ENCODE measurements around the gene FAM3A. TPM values are rescaled to one million over a fixed set of nuclear protein-coding genes. Genes with fewer than 3 reads are reported as not detected.
"Not testable (repeated sequence)": the region's sequence is repeated elsewhere in the genome, so short reads cannot be mapped to it uniquely, and the experiment has no call there.

FAM3A gene, protein sequence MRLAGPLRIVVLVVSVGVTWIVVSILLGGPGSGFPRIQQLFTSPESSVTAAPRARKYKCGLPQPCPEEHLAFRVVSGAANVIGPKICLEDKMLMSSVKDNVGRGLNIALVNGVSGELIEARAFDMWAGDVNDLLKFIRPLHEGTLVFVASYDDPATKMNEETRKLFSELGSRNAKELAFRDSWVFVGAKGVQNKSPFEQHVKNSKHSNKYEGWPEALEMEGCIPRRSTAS
- 10 to 100 TPM; 29.1 to 38.1 (median 34.7) TPM for total RNA-seq
- polyA plus RNA-seq: 10 to 100 TPM; 35.2 to 54.5 (median 52.3) TPM
- long read RNA-seq, donor 1, partial matches to known transcripts: 0 of 4 reads
- long read RNA-seq, donor 1, other reads (novel, unspliced or antisense): 0 of 4 reads
- long read RNA-seq, donor 2, partial matches to known transcripts: 0 of 3 reads
- long read RNA-seq, donor 2, other reads (novel, unspliced or antisense): 0 of 3 reads

DNA sequence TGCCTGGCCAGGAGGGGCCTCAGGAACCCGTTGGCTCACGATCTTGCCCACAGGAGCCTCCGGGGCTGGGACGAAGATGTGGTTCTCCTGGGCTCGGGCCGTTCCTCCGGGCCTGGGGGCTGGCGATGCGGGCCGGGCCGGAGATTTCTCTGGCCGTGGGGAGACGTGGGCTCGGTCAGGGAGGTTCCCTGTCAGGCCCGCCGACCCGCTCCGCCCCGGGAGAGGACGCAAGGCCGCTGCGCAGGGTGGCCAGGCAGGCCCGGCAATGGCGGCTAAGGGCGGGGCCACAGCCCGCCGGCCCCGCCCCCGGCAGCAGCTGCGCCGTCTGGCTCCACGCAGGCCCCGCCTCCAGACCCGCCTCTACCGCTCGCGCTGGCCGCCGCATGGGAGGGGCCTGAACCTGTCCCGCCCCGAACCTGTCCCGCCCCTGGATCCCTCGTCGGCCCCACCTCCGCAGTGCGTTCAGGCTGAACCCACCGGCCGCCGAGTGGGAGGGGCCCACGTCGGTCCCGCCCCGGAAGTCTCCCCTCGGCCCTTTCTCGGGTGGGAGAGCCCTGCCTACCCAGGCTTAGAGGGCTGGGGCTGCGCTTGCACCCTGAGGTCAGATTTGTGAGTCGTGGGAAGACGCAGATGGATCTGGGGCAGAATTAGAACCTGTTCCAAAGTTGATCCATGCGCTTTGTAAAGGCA lies at the start of gene FAM3A:
TSS of gene FAM3A (minus strand) at position 267 of the 690 bp plus-strand sequence. CDS start 460 bp downstream, outside the sequence.
- Histone ChIP-seq H3K27me3 (replicated peaks in 1 of 7) (no peaks in the 10 kb centered on the region), H3K27ac (peak within 1 kb of the TSS; percentile 84 to 93 (median 90)), H3K9me3 (no peaks in the 10 kb centered on the region), H3K36me3 (no peaks in the 10 kb centered on the region), H3K4me3 (peak within 1 kb of the TSS; percentile 50 to 82 (median 54)), H3K4me1 (peaks cover 0 to 30% (median 15%) of the 10 kb centered on the region in 6 donors)
- 0 to 46% (median 22%) methylated on average over 10 to 59 of the region's 59 CpGs; no CpG with 5 or more reads in 1 of the 5 donors for WGBS, 5 donors
- DNase-seq: peak; percentile 97
- intact Hi-C loops (cut with DNase I; ENCODE audit: low total_unique reads): no loop called here
- TF ChIP-seq, protein P1, sequence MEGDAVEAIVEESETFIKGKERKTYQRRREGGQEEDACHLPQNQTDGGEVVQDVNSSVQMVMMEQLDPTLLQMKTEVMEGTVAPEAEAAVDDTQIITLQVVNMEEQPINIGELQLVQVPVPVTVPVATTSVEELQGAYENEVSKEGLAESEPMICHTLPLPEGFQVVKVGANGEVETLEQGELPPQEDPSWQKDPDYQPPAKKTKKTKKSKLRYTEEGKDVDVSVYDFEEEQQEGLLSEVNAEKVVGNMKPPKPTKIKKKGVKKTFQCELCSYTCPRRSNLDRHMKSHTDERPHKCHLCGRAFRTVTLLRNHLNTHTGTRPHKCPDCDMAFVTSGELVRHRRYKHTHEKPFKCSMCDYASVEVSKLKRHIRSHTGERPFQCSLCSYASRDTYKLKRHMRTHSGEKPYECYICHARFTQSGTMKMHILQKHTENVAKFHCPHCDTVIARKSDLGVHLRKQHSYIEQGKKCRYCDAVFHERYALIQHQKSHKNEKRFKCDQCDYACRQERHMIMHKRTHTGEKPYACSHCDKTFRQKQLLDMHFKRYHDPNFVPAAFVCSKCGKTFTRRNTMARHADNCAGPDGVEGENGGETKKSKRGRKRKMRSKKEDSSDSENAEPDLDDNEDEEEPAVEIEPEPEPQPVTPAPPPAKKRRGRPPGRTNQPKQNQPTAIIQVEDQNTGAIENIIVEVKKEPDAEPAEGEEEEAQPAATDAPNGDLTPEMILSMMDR (IDR thresholded peaks at IDR 0.05 in 8 of 11, conservative IDR thresholded peaks at IDR 0.05 in 3 of 11): no peak
- peak; percentile 91 to 95 (median 92) for TF ChIP-seq POLR2AphosphoS5 (IDR thresholded peaks at IDR 0.05)
- peak in 2 of 3 donors; percentile 68 to 69 for TF ChIP-seq POLR2A (IDR thresholded peaks at IDR 0.05)

DNA sequence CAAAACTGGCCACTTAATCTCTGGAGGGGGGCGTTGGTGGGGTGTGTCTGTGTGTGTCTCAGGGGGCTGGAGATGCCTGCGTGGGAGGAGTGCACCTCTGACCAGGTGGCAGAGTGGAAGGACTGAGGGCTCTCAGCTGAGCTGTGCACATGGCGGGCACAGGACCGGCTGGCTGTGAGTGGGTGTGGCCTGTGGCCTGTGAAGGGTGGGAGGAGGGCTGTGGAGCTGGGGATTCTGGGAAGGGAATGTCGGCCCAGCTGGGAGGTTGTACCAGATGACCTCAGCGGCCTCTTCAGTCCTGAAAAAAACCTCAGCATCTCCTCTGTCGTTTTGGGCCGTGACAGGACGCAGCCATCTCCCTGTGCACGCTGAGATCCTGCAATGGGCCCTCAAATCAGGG lies 46.3 kb upstream of the FAM3A start:
- H3K27me3 ChIP-seq (replicated peaks in 1 of 7); H3K9me3 ChIP-seq; H3K4me1 ChIP-seq; DNase-seq; intact Hi-C loops (cut with DNase I; ENCODE audit: low total_unique reads); H3K4me3 ChIP-seq; H3K27ac ChIP-seq; H3K36me3 ChIP-seq: not testable (repeated sequence)
- WGBS, 5 donors: no CpG with 5 or more reads among the region's 10 CpGs

DNA sequence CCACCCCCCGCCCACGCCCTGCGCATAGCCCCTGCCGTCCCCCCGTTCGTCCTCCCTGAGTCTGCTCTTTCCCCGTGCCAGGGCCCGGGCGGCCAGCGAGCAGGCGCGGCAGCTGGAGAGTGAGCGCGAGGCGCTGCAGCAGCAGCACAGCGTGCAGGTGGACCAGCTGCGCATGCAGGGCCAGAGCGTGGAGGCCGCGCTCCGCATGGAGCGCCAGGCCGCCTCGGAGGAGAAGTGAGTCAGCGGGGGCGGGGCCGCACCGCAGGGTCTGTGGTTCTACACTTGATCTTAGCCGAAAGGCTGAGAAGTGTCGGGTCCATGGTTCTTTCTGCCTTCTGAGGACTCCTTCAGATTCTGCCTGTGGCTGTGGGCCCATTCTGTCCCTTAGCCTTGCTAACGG lies 44.3 kb upstream of the FAM3A start:
- H3K27me3 ChIP-seq (replicated peaks in 1 of 7); H3K27ac ChIP-seq; H3K4me1 ChIP-seq; H3K36me3 ChIP-seq; intact Hi-C loops (cut with DNase I; ENCODE audit: low total_unique reads); H3K4me3 ChIP-seq; H3K9me3 ChIP-seq: not testable (repeated sequence)
- WGBS, 5 donors: 88 to 89% (median 89%) methylated on average over 9 to 12 of the region's 31 CpGs; no CpG with 5 or more reads in 2 of the 5 donors
- DNase-seq: peak; percentile 10

DNA sequence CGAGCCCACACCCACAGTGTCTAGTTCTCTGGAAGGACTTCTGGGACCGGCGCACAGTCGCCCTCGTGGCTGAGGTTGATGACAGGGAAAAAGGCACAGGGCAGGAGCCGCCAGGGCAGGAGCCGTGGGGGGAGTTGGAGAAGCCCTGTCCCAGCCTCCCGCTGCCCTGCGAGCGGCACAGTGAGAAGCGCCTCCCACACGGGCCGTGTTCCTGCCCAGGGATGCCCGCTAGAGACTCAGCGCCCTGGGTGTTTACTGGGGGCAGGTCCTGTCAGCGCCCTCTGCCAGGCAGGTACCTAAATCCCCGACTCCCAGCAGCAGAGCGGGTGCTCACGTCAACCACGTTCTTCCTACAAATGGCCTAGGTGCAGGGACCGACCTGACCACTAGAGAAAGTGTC lies 42.9 kb upstream of the FAM3A start:
- H3K4me1 ChIP-seq; H3K27ac ChIP-seq; H3K9me3 ChIP-seq; H3K27me3 ChIP-seq (replicated peaks in 1 of 7); intact Hi-C loops (cut with DNase I; ENCODE audit: low total_unique reads); H3K4me3 ChIP-seq: not testable (repeated sequence)
- WGBS, 5 donors: 94 to 98% methylated on average over 6 to 9 of the region's 21 CpGs; no CpG with 5 or more reads in 3 of the 5 donors
- peaks cover 0 to 18% (median 1%) of the 10 kb centered on the region in 6 donors for H3K36me3 ChIP-seq
- DNase-seq: peak; percentile 29

DNA sequence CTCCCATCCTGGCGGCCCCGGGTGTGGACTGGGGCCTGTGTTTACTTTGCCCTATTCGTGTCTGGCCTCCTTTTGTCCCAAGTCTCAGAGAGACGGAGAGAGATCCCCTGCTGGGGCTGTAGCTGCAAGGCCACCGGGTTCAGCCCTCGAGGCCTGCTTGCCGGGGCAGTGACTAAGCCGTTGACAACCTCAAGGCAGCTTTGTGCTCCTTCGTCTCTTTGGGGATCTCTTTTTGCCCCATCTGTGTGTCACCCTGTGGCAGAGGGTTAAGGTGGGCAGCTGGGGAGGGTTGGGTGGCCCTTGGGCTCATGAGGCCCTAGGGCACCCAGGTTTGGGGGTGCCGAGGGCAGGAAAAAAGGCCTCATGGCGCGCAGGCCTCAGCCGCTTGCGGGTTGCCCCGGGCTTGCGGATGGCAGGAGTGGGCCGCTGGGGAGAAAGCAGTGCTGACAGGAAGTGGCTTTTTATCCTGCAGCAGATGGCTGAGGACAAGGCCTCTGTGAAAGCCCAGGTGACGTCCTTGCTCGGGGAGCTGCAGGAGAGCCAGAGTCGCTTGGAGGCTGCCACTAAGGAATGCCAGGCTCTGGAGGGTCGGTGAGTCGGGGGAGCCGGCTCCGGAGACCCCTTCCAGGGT lies 42.1 kb upstream of the FAM3A start:
- intact Hi-C loops (cut with DNase I; ENCODE audit: low total_unique reads); H3K27me3 ChIP-seq (replicated peaks in 1 of 7); H3K4me1 ChIP-seq; H3K9me3 ChIP-seq; H3K4me3 ChIP-seq; H3K27ac ChIP-seq; DNase-seq: not testable (repeated sequence)
- 62 to 83% (median 75%) methylated on average over 4 to 5 of the region's 24 CpGs; no CpG with 5 or more reads in 1 of the 5 donors for WGBS, 5 donors
- H3K36me3 ChIP-seq: peaks cover 0 to 26% (median 7%) of the 10 kb centered on the region in 6 donors

DNA sequence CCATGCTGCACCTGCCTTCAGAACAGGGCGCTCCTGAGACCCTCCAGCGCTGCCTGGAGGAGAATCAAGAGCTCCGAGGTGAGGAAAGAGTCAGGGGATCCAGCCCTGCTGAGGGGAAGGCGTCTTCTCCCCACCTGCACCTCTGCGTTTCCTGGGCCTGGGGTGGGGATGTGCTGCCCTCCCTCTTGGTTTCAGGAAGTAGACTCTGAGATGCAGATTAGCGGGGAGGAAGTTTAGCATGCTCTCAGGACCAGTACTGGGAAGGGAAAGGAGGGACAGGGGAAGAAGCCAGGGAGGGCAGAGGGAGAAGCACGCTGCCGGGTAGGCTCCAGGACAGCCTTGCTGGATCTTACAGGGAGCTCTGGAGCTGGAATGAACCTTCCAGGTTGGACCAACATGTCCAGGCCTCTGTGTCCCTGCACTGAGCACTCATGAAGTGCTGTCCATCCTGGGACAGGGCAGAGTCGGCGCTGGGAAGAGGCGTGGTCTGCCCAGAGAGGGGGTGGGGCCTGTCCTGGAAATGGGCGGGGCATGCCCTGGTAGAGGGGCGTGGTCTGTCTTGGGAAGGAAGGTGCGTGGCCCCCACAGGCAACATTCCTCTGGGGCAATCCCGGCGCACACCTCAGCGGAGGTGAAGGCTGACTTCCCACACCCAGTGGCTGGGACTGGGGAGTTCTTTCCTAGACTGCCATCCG lies 36.2 kb upstream of the FAM3A start:
- WGBS, 5 donors: 47 to 81% (median 74%) methylated on average over 6 to 10 of the region's 18 CpGs
- H3K9me3 ChIP-seq; H3K4me3 ChIP-seq; H3K27me3 ChIP-seq (replicated peaks in 1 of 7); DNase-seq; intact Hi-C loops (cut with DNase I; ENCODE audit: low total_unique reads): not testable (repeated sequence)
- Histone ChIP-seq H3K36me3 (peaks cover 0 to 44% (median 10%) of the 10 kb centered on the region in 6 donors), H3K4me1 (peaks cover 11 to 38% (median 22%) of the 10 kb centered on the region in 6 donors), H3K27ac (peak overlapping the region in 3 of 8 donors; percentile 48 to 70 (median 54))

Data from spleen (tissue), 13 donors.